HEK293 (cell line): ENCODE results near the gene TLR5.

Experiments
- EGR2 ChIP-seq: fragments of 450-650 bp; formaldehyde crosslinking; IDR thresholded peaks from 2 replicates; pipeline ENCODE4 v1.5.1; 2016; ENCODE audit warnings: low read depth, missing biosample characterization, missing genetic modification characterization
- KLF8 ChIP-seq: fragments of 450-650 bp; formaldehyde crosslinking; IDR thresholded peaks from 2 replicates; pipeline ENCODE4 v1.5.1; 2016; ENCODE audit warnings: missing biosample characterization, missing genetic modification characterization
- ZBTB8A ChIP-seq: fragments of 450-650 bp; formaldehyde crosslinking; IDR thresholded peaks from 2 replicates; pipeline ENCODE4 v1.5.1; 2016; ENCODE audit warnings: missing biosample characterization, missing genetic modification characterization
- ZFP69B ChIP-seq: fragments of 450-650 bp; formaldehyde crosslinking; IDR thresholded peaks from 2 replicates; pipeline ENCODE4 v1.5.1; 2016; ENCODE audit warnings: missing biosample characterization, missing genetic modification characterization
- ZNF140 ChIP-seq: fragments of 450-650 bp; formaldehyde crosslinking; IDR thresholded peaks from 2 replicates; pipeline ENCODE4 v1.5.1; 2016; ENCODE audit warnings: missing biosample characterization, missing genetic modification characterization
- ZNF169 ChIP-seq: fragments of 450-650 bp; formaldehyde crosslinking; IDR thresholded peaks from 2 replicates; pipeline ENCODE4 v1.5.1; 2016; ENCODE audit warnings: missing biosample characterization, missing genetic modification characterization
- ZNF221 ChIP-seq: fragments of 450-650 bp; formaldehyde crosslinking; IDR thresholded peaks from 2 replicates; pipeline ENCODE4 v1.5.1; 2017; ENCODE audit warnings: missing biosample characterization, missing genetic modification characterization, borderline replicate concordance
- ZNF274 ChIP-seq, 2 experiments: fragments of 200-500 bp in 1 of 2; fragments of 450-650 bp in 1 of 2; sonication (Bioruptor generic) in 1 of 2; formaldehyde crosslinking in 1 of 2; IDR thresholded peaks; 2 replicates each; pipeline versions ENCODE4 v1.5.1 to v1.6.1; 2014 to 2016; ENCODE audit warnings: borderline replicate concordance in 1 of 2, inconsistent platforms in 1 of 2, low read length in 1 of 2, missing biosample characterization in 1 of 2, missing genetic modification characterization in 1 of 2
- ZNF335 ChIP-seq: fragments of 450-650 bp; formaldehyde crosslinking; conservative IDR thresholded peaks from 2 replicates; pipeline ENCODE4 v1.5.1; 2016; ENCODE audit warnings: missing biosample characterization, missing genetic modification characterization
- ZNF391 ChIP-seq: fragments of 450-650 bp; formaldehyde crosslinking; IDR thresholded peaks from 2 replicates; pipeline ENCODE4 v1.5.1; 2016; ENCODE audit warnings: low read depth, missing biosample characterization, missing genetic modification characterization, borderline replicate concordance
- ZNF394 ChIP-seq: fragments of 450-650 bp; formaldehyde crosslinking; IDR thresholded peaks from 2 replicates; pipeline ENCODE4 v1.5.1; 2016; ENCODE audit warnings: missing biosample characterization, missing genetic modification characterization, mild to moderate bottlenecking, moderate library complexity, borderline replicate concordance
- ZNF404 ChIP-seq: fragments of 450-650 bp; formaldehyde crosslinking; IDR thresholded peaks from 2 replicates; pipeline ENCODE4 v1.5.1; 2017; ENCODE audit warnings: missing biosample characterization, missing genetic modification characterization
- ZNF514 ChIP-seq: fragments of 450-650 bp; formaldehyde crosslinking; IDR thresholded peaks from 2 replicates; pipeline ENCODE4 v1.5.1; 2016; ENCODE audit warnings: missing biosample characterization, missing genetic modification characterization
- ZNF529 ChIP-seq: fragments of 450-650 bp; formaldehyde crosslinking; IDR thresholded peaks from 2 replicates; pipeline ENCODE4 v1.5.1; 2017; ENCODE audit warnings: missing genetic modification characterization, missing biosample characterization; ENCODE audit not compliant: insufficient replicate concordance
- ZNF571 ChIP-seq: fragments of 450-650 bp; formaldehyde crosslinking; IDR thresholded peaks from 2 replicates; pipeline ENCODE4 v1.5.0; 2017; ENCODE audit warnings: missing biosample characterization, missing genetic modification characterization
- ZNF585B ChIP-seq: fragments of 450-650 bp; formaldehyde crosslinking; IDR thresholded peaks from 2 replicates; pipeline ENCODE4 v1.5.1; 2016; ENCODE audit warnings: missing biosample characterization, missing genetic modification characterization
- ZNF600 ChIP-seq: fragments of 450-650 bp; formaldehyde crosslinking; IDR thresholded peaks from 2 replicates; pipeline ENCODE4 v1.5.1; 2016; ENCODE audit warnings: missing biosample characterization, missing genetic modification characterization
- ZNF624 ChIP-seq: fragments of 450-650 bp; formaldehyde crosslinking; IDR thresholded peaks from 2 replicates; pipeline ENCODE4 v1.5.1; 2017; ENCODE audit warnings: missing biosample characterization, missing genetic modification characterization
- ZNF629 ChIP-seq: fragments of 450-650 bp; formaldehyde crosslinking; IDR thresholded peaks from 2 replicates; pipeline ENCODE4 v1.5.1; 2017; ENCODE audit warnings: missing biosample characterization, missing genetic modification characterization
- ZNF660 ChIP-seq: fragments of 450-650 bp; IDR thresholded peaks from 2 replicates; pipeline ENCODE4 v1.5.1; 2018; ENCODE audit warnings: missing biosample characterization, mild to moderate bottlenecking, missing genetic modification characterization
- ZNF701 ChIP-seq: fragments of 450-650 bp; formaldehyde crosslinking; IDR thresholded peaks from 2 replicates; pipeline ENCODE4 v1.5.1; 2016; ENCODE audit warnings: missing biosample characterization, missing genetic modification characterization
- ZNF776 ChIP-seq: fragments of 450-650 bp; formaldehyde crosslinking; IDR thresholded peaks from 2 replicates; pipeline ENCODE4 v1.5.0; 2017; ENCODE audit warnings: missing biosample characterization, missing genetic modification characterization, borderline replicate concordance
- ZNF843 ChIP-seq: fragments of 450-650 bp; formaldehyde crosslinking; IDR thresholded peaks from 2 replicates; pipeline ENCODE4 v1.5.1; 2016; ENCODE audit warnings: missing biosample characterization, missing genetic modification characterization
- TF ChIP-seq, protein P1 (sequence below): fragments of 450-650 bp; formaldehyde crosslinking; IDR thresholded peaks from 2 replicates; pipeline ENCODE4 v1.5.1; 2016; ENCODE audit warnings: missing biosample characterization, missing genetic modification characterization
- TF ChIP-seq, protein P2 (sequence below): fragments of 450-650 bp; formaldehyde crosslinking; IDR thresholded peaks from 2 replicates; pipeline ENCODE4 v1.5.1; 2016; ENCODE audit warnings: missing biosample characterization, missing genetic modification characterization
- TF ChIP-seq, protein P3 (sequence below): IDR thresholded peaks from 2 replicates; pipeline ENCODE4 v1.6.1; 2011; ENCODE audit warnings: mild to moderate bottlenecking, low read depth, low read length, borderline replicate concordance
- TF ChIP-seq, protein P4 (sequence below): fragments of 450-650 bp; formaldehyde crosslinking; IDR thresholded peaks from 2 replicates; pipeline ENCODE4 v1.5.1; 2016; ENCODE audit warnings: missing biosample characterization, missing genetic modification characterization
- TF ChIP-seq, protein P5 (sequence below): fragments of 450-650 bp; formaldehyde crosslinking; IDR thresholded peaks from 2 replicates; pipeline ENCODE4 v1.5.1; 2016; ENCODE audit warnings: missing biosample characterization, missing genetic modification characterization

TLR5 gene

DNA sequence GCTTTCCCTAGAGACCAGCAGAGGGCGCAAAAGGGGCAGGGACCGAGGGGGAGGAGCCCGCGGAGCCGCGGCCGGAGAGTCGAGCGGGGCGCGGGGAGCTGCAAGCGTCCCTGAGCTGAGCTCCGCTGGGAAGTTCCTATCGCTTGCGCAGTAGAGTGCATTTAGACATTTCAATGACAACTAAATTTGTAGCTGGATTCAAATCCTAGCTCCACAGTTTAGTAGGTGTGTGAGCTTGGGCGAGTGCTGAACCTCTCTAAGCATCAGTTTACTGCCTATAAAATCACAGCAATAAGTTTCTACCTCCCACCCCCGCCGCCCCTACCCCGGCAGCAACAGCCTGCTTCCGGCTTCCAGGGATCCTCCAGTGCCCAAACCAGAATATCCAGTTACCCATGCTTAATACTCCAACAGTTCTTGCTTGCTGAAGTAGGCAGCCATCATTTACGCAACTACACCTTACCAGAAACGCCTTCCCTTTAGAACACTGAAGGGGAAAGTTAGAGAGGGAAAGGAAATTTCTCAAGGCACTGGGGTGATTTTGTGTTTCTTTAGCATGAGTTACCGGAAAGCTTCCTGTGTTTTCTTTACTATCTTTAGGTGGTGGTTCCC is 9.1 kb downstream of the TLR5 start (continued):
- TF ChIP-seq, protein P1, sequence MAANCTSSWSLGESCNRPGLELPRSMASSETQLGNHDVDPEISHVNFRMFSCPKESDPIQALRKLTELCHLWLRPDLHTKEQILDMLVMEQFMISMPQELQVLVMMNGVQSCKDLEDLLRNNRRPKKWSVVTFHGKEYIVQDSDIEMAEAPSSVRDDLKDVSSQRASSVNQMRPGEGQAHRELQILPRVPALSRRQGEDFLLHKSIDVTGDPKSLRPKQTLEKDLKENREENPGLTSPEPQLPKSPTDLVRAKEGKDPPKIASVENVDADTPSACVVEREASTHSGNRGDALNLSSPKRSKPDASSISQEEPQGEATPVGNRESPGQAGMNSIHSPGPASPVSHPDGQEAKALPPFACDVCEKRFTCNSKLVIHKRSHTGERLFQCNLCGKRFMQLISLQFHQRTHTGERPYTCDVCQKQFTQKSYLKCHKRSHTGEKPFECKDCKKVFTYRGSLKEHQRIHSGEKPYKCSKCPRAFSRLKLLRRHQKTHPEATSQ (tag by site-specific recombination): no peak
- TF ChIP-seq ZNF624 (no peak), ZNF701 (tag by site-specific recombination) (no peak), ZNF776 (no peak), ZNF274 (IDR thresholded peaks at IDR 0.05; ENCODE audit: low read length) (no peak), ZNF274 (tag by site-specific recombination; IDR thresholded peaks at IDR 0.05; ENCODE audit: borderline replicate concordance) (no peak), ZBTB8A (no peak; the same call in 1 of the 2 replicates), KLF8 (tag by site-specific recombination) (peak; percentile 72), ZNF335 (tag by site-specific recombination) (peak; percentile 43), ZNF629 (tag by site-specific recombination) (peak; percentile 44), ZNF571 (tag by site-specific recombination) (no peak), ZNF391 (tag by site-specific recombination) (peak; percentile 68; the same call in 1 of the 2 replicates), ZNF394 (tag by site-specific recombination) (0 out of 2 replicates have a peak, but pooled peaks have one; percentile 13), ZNF221 (no peak), ZFP69B (tag by site-specific recombination) (0 out of 2 replicates have a peak, but pooled peaks have one; percentile 22), ZNF404 (no peak), ZNF140 (no peak), ZNF514 (tag by site-specific recombination) (no peak), ZNF600 (tag by site-specific recombination) (0 out of 2 replicates have a peak, but pooled peaks have one; percentile 60), ZNF843 (tag by site-specific recombination) (peak; percentile 26; the same call in 1 of the 2 replicates), ZNF585B (tag by site-specific recombination) (no peak), ZNF660 (tag by site-specific recombination) (peak; percentile 89), ZNF169 (tag by site-specific recombination) (no peak), EGR2 (peak; percentile 68; the same call in 1 of the 2 replicates), ZNF529 (tag by site-specific recombination) (no peak)
- TF ChIP-seq, protein P2, sequence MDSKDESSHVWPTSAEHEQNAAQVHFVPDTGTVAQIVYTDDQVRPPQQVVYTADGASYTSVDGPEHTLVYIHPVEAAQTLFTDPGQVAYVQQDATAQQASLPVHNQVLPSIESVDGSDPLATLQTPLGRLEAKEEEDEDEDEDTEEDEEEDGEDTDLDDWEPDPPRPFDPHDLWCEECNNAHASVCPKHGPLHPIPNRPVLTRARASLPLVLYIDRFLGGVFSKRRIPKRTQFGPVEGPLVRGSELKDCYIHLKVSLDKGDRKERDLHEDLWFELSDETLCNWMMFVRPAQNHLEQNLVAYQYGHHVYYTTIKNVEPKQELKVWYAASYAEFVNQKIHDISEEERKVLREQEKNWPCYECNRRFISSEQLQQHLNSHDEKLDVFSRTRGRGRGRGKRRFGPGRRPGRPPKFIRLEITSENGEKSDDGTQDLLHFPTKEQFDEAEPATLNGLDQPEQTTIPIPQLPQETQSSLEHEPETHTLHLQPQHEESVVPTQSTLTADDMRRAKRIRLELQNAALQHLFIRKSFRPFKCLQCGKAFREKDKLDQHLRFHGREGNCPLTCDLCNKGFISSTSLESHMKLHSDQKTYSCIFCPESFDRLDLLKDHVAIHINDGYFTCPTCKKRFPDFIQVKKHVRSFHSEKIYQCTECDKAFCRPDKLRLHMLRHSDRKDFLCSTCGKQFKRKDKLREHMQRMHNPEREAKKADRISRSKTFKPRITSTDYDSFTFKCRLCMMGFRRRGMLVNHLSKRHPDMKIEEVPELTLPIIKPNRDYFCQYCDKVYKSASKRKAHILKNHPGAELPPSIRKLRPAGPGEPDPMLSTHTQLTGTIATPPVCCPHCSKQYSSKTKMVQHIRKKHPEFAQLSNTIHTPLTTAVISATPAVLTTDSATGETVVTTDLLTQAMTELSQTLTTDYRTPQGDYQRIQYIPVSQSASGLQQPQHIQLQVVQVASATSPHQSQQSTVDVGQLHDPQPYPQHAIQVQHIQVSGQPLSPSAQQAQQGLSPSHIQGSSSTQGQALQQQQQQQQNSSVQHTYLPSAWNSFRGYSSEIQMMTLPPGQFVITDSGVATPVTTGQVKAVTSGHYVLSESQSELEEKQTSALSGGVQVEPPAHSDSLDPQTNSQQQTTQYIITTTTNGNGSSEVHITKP (tag by site-specific recombination): peak; percentile 82
- TF ChIP-seq, protein P3, sequence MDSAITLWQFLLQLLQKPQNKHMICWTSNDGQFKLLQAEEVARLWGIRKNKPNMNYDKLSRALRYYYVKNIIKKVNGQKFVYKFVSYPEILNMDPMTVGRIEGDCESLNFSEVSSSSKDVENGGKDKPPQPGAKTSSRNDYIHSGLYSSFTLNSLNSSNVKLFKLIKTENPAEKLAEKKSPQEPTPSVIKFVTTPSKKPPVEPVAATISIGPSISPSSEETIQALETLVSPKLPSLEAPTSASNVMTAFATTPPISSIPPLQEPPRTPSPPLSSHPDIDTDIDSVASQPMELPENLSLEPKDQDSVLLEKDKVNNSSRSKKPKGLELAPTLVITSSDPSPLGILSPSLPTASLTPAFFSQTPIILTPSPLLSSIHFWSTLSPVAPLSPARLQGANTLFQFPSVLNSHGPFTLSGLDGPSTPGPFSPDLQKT: no peak
- TF ChIP-seq, protein P4, sequence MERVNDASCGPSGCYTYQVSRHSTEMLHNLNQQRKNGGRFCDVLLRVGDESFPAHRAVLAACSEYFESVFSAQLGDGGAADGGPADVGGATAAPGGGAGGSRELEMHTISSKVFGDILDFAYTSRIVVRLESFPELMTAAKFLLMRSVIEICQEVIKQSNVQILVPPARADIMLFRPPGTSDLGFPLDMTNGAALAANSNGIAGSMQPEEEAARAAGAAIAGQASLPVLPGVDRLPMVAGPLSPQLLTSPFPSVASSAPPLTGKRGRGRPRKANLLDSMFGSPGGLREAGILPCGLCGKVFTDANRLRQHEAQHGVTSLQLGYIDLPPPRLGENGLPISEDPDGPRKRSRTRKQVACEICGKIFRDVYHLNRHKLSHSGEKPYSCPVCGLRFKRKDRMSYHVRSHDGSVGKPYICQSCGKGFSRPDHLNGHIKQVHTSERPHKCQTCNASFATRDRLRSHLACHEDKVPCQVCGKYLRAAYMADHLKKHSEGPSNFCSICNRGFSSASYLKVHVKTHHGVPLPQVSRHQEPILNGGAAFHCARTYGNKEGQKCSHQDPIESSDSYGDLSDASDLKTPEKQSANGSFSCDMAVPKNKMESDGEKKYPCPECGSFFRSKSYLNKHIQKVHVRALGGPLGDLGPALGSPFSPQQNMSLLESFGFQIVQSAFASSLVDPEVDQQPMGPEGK (tag by site-specific recombination): peak; percentile 88
- TF ChIP-seq, protein P5, sequence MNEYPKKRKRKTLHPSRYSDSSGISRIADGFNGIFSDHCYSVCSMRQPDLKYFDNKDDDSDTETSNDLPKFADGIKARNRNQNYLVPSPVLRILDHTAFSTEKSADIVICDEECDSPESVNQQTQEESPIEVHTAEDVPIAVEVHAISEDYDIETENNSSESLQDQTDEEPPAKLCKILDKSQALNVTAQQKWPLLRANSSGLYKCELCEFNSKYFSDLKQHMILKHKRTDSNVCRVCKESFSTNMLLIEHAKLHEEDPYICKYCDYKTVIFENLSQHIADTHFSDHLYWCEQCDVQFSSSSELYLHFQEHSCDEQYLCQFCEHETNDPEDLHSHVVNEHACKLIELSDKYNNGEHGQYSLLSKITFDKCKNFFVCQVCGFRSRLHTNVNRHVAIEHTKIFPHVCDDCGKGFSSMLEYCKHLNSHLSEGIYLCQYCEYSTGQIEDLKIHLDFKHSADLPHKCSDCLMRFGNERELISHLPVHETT (tag by site-specific recombination): 0 out of 2 replicates have a peak, but pooled peaks have one; percentile 57
